D721Med (cell line): Measurements from ENCODE around the gene KRTAP10-12.
"Not testable (repeated sequence)": the region's sequence is repeated elsewhere in the genome, so short reads cannot be mapped to it uniquely, and the experiment has no call there.

Experiments used
- DNase-seq: peaks from one replicate; pipeline ENCODE4 v3.0.0; 2011; ENCODE audit warnings: low spot score; ENCODE audit not compliant: insufficient read length
- FAIRE-seq: peaks from 2 replicates; lab custom pipeline; 2011; peaks lifted over from hg19 to GRCh38; lab: Jason Lieb, UNC
- CTCF ChIP-seq: IDR thresholded peaks from 2 replicates; pipeline ENCODE4 v1.5.1; 2012; ENCODE audit warnings: mild to moderate bottlenecking, control low read depth; ENCODE audit not compliant: insufficient read depth; ENCODE audit errors: missing control alignments

KRTAP10-12 gene

GRCh38 chr21:44686843-44687561 lies 10.0 kb upstream of the KRTAP10-12 start:
- FAIRE-seq (no peak), DNase-seq (no peak)
- TF ChIP-seq CTCF: no peak

- no peak for DNase-seq
- no peak for TF ChIP-seq CTCF
- FAIRE-seq: no peak
These were observed 9.3 kb upstream of the KRTAP10-12 start for GRCh38 chr21:44687671-44688070.

- DNase-seq, FAIRE-seq: not testable (repeated sequence)
These were observed 7.2 kb upstream of the KRTAP10-12 start for GRCh38 chr21:44689740-44690139.

- no peak for TF ChIP-seq CTCF
- no peak for FAIRE-seq
- no peak for DNase-seq
These were observed 5.3 kb upstream of the KRTAP10-12 start for GRCh38 chr21:44691686-44692085.

GRCh38 chr21:44692798-44693512 lies 4.0 kb upstream of the KRTAP10-12 start:
- no peak for FAIRE-seq
- DNase-seq: no peak
- no peak for TF ChIP-seq CTCF

GRCh38 chr21:44694776-44695175 lies 2.2 kb upstream of the KRTAP10-12 start:
- DNase-seq (no peak), FAIRE-seq (no peak)
- no peak for TF ChIP-seq CTCF

GRCh38 chr21:44695184-44695583 lies 1.8 kb upstream of the KRTAP10-12 start:
- no peak for TF ChIP-seq CTCF
- FAIRE-seq (no peak), DNase-seq (no peak)
